ENCODE results near the gene AURKA. TPM values are rescaled to one million over a fixed set of nuclear protein-coding genes. Genes with fewer than 3 reads are reported as not detected.

Gene AURKA
- total RNA-seq, 1 donor from 2014 or later, result 9.6 TPM

DNA sequence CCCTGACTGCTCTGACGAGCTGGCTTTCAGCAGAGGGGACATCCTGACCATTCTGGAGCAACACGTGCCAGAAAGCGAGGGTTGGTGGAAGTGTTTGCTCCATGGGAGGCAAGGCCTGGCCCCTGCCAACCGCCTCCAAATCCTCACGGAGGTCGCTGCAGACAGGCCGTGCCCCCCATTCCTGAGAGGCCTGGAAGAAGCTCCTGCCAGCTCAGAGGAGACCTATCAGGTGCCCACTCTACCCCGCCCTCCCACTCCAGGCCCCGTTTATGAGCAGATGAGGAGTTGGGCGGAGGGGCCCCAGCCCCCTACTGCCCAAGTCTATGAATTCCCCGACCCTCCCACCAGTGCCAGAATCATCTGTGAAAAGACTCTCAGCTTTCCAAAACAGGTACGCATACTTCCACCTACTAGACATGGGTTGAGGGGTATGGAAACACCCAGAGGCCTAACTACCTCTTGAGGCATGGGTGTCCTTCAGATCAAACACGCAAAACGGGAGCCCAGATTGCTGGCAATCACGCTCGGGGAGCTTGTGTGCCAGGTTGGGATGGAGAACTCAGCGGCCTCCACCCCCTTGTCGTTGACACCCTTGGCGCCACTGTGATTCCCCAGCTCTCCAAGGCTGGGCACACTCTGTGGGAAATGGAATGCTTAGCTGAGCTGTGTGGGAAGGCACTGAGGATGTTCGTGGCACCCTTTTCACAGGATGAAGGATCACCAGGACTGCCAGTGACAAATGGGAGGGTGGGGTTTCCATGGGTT, 45.4 kb upstream of the AURKA start:
- no peak for DNase-seq (ENCODE audit: low spot score)
- Mint-ChIP-seq H3K4me1 (ENCODE audit: low read depth) (peaks cover 49% of the 10 kb centered on the region), H3K9me3 (ENCODE audit: low read depth) (no peaks in the 10 kb centered on the region), H3K27ac (ENCODE audit: unreplicated experiment) (no peak overlapping the region), H3K36me3 (ENCODE audit: low read depth) (no peaks in the 10 kb centered on the region), H3K27me3 (ENCODE audit: low read depth) (no peaks in the 10 kb centered on the region), H3K4me3 (ENCODE audit: unreplicated experiment) (no peak overlapping the region)
- TF ChIP-seq, protein P1, sequence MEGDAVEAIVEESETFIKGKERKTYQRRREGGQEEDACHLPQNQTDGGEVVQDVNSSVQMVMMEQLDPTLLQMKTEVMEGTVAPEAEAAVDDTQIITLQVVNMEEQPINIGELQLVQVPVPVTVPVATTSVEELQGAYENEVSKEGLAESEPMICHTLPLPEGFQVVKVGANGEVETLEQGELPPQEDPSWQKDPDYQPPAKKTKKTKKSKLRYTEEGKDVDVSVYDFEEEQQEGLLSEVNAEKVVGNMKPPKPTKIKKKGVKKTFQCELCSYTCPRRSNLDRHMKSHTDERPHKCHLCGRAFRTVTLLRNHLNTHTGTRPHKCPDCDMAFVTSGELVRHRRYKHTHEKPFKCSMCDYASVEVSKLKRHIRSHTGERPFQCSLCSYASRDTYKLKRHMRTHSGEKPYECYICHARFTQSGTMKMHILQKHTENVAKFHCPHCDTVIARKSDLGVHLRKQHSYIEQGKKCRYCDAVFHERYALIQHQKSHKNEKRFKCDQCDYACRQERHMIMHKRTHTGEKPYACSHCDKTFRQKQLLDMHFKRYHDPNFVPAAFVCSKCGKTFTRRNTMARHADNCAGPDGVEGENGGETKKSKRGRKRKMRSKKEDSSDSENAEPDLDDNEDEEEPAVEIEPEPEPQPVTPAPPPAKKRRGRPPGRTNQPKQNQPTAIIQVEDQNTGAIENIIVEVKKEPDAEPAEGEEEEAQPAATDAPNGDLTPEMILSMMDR (IDR thresholded peaks at IDR 0.05), result no peak

GRCh38 chr20:56433880-56434255, 41.9 kb upstream of the AURKA start:
- no peak for DNase-seq (ENCODE audit: low spot score)
- Mint-ChIP-seq H3K27me3 (ENCODE audit: low read depth) (no peaks in the 10 kb centered on the region), H3K4me3 (ENCODE audit: unreplicated experiment) (no peak overlapping the region), H3K36me3 (ENCODE audit: low read depth) (no peaks in the 10 kb centered on the region), H3K27ac (ENCODE audit: unreplicated experiment) (no peak overlapping the region), H3K9me3 (ENCODE audit: low read depth) (no peaks in the 10 kb centered on the region), H3K4me1 (ENCODE audit: low read depth) (peaks cover 31% of the 10 kb centered on the region)
- TF ChIP-seq, protein P1 (IDR thresholded peaks at IDR 0.05), result no peak

DNA sequence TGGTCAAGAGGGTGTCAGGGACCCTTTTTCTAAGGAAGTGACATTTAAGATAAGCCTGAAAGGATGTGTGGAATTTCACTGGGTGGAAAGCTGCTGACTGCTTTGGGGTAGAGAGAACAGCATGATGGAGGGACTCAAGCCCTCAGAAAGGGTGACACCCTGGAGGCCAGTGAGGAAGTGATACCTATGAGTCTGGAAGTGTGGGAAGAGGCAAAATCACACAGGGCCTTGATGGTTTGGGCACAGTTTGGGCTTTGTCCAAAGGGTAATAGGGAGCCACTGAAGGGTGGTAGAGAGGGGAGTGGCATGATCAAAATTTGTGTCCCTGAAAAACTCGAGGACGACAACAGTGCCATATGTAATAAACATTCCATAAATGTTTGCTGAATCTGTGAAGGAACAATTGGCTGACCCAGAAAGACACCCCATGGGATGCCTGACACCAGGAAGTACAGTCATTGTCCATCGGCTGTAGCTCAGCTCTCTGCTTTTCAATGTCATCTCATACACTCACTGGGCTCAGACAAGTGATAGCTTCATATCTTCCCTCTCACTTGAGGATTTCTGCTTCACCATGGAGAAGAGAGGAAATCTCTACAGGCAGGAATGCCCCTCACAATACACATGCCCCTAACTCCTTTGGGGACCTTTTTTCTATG, 41.3 kb upstream of the AURKA start:
- DNase-seq (ENCODE audit: low spot score), result no peak
- Mint-ChIP-seq H3K4me3 (ENCODE audit: unreplicated experiment) (no peak overlapping the region), H3K9me3 (ENCODE audit: low read depth) (no peaks in the 10 kb centered on the region), H3K36me3 (ENCODE audit: low read depth) (no peaks in the 10 kb centered on the region), H3K4me1 (ENCODE audit: low read depth) (peaks cover 28% of the 10 kb centered on the region), H3K27ac (ENCODE audit: unreplicated experiment) (no peak overlapping the region), H3K27me3 (ENCODE audit: low read depth) (no peaks in the 10 kb centered on the region)
- TF ChIP-seq, protein P1 (IDR thresholded peaks at IDR 0.05), result no peak

DNA sequence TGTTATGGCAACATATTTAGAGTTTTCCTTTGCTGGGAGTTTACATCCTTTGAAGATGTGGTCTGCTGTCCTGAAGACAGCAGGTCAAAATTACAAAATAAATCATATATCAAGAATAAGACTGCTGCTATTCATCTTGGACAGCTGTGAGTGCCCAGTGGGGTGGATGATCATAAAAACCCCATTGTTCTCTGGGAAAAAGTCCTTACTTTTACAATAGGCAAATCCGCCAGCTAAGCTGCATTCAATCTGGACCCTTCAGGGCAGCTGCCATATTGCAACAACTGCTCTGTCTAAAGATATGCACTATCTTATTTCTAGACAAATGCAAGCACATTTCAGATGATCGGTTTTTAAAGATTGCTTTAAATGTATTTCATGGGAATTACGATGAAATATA, 39.5 kb upstream of the AURKA start:
- Mint-ChIP-seq H3K27me3 (ENCODE audit: low read depth) (no peaks in the 10 kb centered on the region), H3K36me3 (ENCODE audit: low read depth) (no peaks in the 10 kb centered on the region), H3K4me3 (ENCODE audit: unreplicated experiment) (no peak overlapping the region), H3K27ac (ENCODE audit: unreplicated experiment) (no peak overlapping the region), H3K4me1 (ENCODE audit: low read depth) (peaks cover 22% of the 10 kb centered on the region), H3K9me3 (ENCODE audit: low read depth) (no peaks in the 10 kb centered on the region)
- TF ChIP-seq, protein P1 (IDR thresholded peaks at IDR 0.05), result no peak
- no peak for DNase-seq (ENCODE audit: low spot score)

DNA sequence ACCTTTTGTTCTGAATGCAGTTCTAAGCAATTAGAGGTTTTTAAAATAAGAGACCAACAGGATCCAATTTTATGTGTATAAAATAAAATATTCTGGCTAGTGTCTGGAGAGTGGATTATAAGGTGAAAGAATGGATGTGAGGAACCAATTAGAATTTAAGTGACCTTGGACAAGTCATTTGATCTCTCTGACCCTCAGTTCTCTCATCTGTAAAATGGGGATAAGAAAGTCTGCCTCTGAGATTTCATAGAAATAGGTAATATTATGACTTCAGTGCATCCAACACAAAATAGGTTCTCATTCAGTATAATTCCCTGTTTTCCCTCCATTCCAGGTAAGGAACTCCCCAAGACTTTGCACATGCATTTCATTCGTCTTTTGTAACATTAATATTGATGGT, 38.9 kb upstream of the AURKA start:
- TF ChIP-seq, protein P1 (IDR thresholded peaks at IDR 0.05), result no peak
- Mint-ChIP-seq H3K4me3 (ENCODE audit: unreplicated experiment) (no peak overlapping the region), H3K9me3 (ENCODE audit: low read depth) (no peaks in the 10 kb centered on the region), H3K4me1 (ENCODE audit: low read depth) (peaks cover 22% of the 10 kb centered on the region), H3K27me3 (ENCODE audit: low read depth) (no peaks in the 10 kb centered on the region), H3K27ac (ENCODE audit: unreplicated experiment) (no peak overlapping the region), H3K36me3 (ENCODE audit: low read depth) (no peaks in the 10 kb centered on the region)
- DNase-seq (ENCODE audit: low spot score), result no peak

Measured in chondrocyte (in vitro differentiated cells).